ENCODE data around the gene TOR4A. TPM values are rescaled to one million over a fixed set of nuclear protein-coding genes. Genes with fewer than 3 reads are reported as not detected.
"Not testable (repeated sequence)": the region's sequence is repeated elsewhere in the genome, so short reads cannot be mapped to it uniquely, and the experiment has no call there.

TOR4A gene
- polyA plus RNA-seq, 3 donors = 5.8 to 8.1 (median 7.3) TPM

DNA sequence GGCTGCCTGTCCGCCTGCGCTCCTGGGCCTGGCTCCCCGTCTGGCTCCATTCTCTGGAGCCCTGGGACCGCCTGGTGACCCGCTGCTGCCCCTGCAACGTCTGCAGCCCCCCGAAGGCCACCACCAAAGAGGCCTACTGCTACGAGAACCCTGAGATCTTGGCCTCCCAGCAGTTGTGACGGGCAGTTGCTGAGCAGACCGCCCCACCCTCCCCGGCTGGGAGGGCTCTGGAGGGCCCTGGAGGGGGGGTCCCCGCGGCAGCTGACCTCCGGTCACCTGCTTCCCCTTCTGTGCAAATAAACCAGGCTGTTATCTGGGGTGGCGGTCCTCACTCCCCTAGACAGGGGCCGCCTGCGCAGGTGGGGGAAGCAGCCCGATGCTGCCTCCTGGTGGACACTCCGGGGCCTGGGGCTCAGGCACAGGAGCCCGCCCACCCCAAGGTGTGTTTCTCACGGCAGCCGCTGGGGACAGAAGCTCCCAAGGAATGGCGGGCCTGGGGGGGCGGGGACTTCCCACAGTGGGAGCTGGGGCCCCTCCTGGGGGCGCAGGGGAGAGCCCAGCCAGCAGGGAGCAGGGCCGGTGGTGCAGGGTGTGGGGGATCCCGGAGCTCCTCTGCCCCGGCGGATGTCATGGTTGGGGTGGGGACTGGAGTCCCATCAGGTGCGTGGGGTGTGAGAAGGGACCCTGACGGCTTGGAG lies 41.1 kb upstream of the TOR4A start:
- peak; percentile 82 for DNase-seq

DNA sequence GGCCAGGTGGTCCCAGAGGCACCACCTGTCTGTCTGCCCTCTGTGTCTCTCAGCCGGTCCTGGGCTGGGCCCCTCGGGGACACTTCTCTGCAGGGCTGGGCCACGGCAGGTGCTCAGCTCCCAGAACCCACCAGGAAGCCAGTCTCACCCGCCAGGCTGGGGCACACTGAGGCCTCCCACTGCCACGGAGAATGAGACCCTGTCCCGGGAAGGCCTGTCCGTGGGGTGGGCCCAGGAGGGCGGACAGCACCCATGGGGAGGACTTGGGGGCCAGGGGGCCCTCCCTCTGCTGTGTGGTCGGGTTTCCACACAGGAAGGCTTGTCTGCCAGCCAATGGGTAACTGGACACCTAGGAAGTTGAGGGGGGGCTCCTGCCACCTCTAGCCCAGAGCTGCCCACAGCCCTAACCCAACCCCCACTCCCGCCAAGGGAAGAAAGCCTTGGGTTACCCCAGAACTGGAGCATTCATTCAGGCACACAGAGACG lies 40.5 kb upstream of the TOR4A start:
- no peak for DNase-seq

DNA sequence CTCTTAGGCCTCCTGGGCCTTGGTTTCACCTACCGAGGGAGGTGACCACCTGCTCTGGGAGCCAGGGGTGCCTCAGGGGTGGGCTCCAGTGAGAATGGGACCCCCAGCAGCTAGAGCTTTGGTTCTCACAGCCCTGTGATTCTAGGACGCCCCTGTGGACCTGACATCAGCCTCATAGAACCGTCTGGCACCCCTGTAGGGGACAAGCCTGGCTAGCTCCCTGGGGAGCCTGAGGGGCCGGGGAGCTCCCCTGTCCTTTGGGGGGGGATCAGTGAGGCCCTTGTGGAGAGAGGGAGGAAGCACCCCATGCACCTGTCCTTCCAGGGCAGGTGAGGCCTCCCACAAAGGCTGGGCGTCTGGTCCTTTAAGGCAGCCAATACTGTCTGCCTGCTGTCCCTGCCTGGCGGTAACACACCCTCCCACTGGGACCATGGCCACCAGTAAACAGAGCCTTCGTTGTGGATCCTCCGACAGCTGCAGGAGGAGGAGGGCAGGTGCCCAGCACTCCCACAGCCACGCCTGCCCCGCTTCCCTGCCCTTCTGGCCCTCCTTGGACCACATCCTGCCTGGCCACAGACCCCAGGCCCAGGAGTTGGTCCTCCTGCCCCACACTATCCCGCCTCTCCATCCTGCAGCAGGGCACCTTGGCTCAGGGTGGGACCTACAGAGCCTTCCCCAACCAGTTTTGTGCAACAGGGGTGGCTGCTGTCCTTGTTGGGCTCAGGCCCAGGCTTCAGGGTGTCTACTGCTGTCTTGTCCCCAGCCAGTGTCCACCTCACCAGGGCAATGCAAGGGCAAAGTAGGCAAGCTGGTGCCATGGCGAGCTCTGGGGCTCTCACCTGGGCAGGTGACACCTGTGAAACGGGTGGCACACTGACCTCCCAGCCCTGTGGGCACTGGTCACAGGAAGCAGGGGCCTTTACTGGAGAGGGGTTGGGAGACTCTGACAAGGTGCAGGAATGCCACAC lies 39.5 kb upstream of the TOR4A start:
- DNase-seq = no peak

DNA sequence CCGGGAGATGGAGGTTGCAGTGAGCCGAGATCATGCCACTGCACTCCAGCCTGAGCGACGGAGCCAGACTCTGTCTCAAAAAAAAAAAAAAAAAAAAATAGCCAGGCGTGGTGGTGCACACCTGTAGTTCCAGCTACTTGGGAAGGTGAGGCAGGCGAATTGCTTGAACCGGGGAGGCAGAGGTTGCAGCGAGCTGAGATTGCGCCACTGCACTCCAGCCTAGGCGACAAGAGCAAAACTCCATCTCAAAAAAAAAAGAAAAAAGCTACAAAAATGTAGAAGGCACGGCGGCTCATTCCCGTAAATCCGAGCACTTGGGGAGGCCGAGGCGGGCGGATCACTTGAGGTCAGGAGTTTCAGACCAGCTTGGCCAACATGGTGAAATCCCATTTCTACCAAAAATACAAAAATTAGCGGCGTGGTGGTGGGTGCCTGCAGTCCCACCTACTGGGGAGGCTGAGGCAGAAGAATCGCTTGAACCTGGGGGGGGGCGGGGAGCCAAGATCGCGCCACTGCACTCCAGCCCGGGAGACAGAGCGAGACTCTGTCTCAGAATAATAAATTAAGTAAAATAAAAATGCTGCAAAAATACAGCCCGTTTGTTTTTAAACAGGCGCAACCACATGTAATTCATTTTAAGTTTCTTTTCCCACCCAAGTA lies 37.9 kb upstream of the TOR4A start:
- not testable (repeated sequence) for DNase-seq

DNA sequence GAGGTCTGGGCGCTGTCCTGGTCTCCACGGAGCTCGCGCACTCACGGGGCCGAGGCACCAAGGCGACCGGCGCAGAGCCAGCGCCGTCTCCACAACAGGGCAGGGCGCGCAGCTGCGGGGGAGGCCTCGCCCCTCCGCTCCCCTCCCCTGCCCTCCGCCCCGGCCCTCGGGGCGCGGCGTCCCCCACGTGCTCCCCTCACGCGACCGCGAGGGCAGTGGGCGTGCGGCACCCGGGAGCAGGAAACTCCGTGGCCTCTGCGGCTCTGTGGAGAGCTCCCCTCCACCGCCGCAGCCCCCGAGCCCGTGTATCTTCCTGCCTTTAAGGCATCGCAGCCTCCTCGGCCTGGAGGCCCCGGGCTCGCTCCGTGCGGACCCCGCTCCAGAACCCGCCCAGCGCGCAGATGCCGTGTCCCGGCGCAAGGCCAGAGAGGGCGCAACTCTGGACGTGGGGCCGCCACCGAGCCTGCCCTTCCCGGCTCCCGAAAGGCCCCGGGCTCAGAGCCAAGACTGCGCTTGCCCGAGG lies 37.1 kb upstream of the TOR4A start:
- peak; percentile 76 for DNase-seq

DNA sequence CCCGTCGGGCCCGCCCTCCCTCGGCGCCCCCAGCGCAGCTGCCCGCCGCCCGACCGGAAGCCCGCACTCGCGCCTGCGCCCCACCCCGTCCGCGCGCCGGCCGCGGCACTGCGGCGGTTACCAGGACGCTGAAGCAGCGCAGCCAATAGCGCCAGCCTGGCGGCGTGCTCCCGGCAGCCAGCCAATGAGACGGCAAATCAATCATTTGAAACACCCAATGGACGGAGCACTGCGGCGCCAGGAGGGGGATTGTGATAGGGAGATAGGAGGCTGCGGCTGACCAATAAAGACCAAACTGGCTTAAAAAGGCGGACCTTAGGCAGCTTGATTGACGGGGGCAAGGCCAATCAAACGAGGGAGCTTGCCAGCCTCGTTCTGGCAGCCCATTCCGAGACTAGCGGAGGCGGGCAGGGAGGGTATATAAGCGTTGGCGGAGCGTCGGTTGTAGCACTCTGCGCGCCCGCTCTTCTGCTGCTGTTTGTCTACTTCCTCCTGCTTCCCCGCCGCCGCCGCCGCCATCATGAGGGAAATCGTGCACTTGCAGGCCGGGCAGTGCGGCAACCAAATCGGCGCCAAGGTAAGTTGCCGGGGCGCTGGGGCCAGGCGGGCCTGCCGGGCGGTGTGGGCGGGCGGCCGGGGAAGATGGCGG lies 36.6 kb upstream of the TOR4A start, which contains the start of gene TUBB4B:
TSS of gene TUBB4B (plus strand) at position 447 of the 649 bp plus-strand sequence. CDS start at position 521, 74 bp downstream.
- peak; percentile 100 for DNase-seq

DNA sequence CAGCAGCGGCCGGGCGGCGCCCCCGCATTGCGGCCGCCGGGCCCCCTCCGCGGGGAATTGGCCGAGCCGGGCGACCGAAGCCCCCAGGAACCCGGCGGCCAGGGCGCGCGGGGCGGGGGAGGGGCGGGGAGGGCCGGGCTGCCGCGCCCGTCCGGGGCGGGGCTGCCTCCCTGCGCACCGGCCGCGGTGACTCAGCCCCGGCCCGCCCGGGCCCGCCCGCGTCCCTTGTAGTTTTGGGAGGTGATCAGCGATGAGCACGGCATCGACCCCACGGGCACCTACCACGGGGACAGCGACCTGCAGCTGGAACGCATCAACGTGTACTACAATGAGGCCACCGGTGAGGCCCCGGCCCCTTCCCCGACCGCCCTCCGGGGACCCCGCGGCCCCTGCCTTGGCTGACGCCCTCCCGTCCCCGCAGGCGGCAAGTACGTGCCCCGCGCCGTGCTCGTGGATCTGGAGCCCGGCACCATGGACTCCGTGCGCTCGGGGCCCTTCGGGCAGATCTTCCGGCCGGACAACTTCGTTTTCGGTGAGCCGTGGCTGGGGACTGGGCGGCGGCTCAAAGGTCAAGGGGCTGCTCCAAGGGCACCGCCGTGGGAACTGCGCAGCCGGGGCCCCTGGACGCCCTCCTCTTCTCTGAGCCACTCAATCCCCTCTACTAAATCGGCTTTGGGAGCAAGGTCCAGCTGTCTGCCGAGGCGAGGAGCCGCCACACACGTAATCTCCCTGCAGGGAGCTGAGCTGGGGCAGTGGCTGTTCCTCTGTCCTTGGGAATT lies 35.8 kb upstream of the TOR4A start:
- no peak for DNase-seq

DNA sequence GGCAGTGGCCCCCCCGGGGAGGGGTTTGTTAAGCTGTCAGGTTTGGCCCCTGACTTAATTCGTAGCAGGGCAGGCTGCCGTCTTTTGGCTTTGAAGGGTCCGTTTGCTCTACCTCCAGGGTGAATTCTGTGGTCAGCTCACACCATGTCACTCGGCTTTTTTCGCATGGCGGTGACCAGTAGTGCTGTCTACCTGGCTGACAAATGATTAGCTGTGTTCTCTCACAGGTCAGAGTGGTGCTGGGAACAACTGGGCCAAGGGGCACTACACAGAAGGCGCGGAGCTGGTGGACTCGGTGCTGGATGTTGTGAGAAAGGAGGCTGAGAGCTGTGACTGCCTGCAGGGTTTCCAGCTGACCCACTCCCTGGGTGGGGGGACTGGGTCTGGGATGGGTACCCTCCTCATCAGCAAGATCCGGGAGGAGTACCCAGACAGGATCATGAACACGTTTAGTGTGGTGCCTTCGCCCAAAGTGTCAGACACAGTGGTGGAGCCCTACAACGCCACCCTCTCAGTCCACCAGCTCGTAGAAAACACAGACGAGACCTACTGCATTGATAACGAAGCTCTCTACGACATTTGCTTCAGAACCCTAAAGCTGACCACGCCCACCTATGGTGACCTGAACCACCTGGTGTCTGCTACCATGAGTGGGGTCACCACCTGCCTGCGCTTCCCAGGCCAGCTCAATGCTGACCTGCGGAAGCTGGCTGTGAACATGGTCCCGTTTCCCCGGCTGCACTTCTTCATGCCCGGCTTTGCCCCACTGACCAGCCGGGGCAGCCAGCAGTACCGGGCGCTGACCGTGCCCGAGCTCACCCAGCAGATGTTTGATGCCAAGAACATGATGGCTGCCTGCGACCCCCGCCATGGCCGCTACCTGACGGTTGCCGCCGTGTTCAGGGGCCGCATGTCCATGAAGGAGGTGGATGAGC lies 35.0 kb upstream of the TOR4A start:
- DNase-seq = no peak

DNA sequence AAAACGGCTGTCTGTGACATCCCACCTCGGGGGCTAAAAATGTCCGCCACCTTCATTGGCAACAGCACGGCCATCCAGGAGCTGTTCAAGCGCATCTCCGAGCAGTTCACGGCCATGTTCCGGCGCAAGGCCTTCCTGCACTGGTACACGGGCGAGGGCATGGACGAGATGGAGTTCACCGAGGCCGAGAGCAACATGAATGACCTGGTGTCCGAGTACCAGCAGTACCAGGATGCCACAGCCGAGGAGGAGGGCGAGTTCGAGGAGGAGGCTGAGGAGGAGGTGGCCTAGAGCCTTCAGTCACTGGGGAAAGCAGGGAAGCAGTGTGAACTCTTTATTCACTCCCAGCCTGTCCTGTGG lies 34.3 kb upstream of the TOR4A start:
- DNase-seq = not testable (repeated sequence)

DNA sequence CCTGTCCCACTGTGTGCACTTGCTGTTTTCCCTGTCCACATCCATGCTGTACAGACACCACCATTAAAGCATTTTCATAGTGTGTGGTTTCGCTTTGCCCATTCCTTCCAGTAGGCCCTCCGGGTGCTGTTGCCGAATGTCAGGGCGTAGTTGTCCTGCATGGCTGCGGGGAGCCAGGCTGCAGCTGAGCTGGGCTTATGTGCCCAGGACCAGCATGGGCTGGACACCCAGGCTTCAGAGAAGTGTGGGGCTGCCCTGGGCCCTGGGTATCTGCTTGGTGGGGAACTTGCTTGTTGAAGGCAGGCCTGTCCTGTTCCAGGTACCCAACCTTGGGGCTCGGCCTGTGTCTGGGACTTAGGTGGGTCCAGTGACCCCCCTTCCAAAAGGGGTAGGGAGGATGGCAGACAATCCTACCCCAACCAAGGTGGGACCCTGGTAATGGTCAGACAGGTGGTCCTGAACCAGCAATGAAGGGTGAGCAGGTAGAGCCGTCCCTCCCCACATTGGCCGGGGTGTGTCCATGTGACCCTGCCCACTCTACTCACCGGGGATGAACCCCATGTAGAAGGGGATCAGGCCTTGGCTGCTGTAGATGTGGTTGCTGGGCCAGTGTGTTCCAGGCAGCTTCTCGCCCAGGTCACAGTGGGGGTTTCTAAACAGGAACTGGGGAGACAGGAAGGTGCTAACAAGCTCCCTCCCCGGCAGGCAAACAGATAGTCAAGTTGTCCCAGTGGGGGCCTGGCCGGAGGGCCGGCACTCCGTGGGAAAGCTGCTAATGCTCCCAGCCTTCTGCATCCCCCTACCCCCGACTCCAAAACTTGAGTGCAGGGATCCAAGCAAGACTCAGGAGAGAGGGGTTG lies 33.7 kb upstream of the TOR4A start:
- no peak for DNase-seq

DNA sequence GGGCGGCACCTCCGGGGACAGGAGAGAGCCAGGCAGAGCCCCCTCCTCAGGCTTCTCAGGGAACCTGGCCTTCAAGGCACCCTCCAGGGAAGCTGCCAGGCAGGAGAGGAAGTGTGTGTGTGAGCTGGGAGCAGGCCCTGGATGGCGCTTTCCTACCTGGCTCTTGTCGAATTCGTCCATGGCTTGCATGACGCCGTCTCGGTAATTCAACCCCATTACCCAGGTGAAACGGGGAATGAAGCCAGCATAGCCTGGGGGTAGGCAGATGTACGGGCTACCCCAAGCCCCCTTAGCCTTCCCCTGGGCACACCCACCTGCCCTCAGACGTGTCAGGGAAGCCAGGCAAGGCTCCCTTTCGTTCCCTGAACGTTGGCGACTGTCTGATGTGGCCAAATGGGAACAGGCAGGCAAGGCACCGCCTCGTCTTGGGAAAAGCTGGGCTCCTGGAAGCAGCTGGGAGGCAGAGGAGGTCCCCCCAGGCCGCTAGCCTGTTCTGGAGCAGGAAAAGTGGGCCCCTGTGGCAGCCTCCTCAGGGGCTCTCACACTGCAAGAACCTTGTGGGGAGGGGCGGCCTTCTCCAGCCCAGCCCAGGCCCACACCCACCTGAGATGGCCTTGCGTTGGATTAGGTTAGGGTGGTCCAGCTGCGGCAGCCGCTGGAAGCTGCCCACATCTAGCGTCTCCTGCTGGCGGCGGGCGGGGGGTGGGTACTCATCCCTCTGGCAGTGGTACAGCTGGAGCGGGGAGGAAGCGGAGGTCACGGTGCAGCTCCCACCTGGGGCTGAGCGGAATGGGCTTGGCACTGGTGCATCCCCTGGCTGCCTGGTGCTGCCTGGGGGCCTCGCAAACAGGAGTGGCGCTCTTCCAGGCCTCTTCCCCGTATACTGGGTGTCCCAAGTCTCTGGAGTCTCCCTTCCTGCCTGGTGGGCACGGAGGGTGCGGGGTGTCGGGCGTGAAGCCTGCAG lies 32.8 kb upstream of the TOR4A start:
- DNase-seq = no peak

DNA sequence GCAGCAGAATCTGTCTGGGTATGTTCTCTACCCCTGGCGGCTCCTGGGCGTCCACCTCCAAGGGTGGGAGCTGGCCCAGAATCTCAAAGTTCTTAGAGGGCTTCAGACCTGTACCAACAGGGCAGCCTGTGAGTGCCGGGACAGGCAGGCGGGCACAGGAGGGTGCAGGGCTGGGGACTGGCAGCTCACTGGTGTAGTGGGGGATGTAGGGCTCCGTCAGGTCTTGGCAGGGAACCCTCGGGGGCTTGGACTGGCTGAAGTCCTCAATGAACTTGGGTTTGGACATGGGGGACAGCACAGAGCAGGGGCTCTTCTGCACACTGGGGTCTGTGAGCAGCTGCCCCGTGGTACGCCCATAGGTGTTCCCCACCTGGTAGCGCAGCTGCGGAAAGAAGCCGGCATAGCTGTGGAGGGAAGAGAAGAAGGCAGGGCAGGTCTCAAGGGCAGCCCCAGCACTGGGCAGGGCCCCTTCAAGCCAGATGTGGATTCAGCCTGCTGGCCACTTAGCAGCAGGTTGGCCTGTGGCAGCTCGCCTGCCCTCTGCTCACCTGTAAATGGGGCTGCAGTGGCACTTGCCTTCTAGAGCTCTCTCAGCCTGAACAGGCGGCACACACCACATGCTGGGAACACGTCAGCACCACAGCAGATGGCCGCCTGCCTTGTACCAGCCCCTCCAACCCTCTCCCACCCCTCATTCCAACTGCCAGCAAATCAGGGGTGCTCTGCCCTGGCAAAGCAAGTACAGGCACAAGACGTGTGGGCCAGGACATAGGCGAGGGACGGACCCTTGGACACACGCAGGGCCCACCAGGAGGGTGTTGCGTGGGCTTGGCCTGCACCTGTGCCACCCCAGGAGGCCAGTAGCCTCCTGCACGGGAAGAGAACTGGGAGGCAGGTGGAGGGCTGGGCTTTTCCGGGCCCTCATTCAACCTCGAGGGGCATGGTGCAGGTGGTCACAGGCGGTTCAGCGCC lies 31.8 kb upstream of the TOR4A start:
- no peak for DNase-seq

DNA sequence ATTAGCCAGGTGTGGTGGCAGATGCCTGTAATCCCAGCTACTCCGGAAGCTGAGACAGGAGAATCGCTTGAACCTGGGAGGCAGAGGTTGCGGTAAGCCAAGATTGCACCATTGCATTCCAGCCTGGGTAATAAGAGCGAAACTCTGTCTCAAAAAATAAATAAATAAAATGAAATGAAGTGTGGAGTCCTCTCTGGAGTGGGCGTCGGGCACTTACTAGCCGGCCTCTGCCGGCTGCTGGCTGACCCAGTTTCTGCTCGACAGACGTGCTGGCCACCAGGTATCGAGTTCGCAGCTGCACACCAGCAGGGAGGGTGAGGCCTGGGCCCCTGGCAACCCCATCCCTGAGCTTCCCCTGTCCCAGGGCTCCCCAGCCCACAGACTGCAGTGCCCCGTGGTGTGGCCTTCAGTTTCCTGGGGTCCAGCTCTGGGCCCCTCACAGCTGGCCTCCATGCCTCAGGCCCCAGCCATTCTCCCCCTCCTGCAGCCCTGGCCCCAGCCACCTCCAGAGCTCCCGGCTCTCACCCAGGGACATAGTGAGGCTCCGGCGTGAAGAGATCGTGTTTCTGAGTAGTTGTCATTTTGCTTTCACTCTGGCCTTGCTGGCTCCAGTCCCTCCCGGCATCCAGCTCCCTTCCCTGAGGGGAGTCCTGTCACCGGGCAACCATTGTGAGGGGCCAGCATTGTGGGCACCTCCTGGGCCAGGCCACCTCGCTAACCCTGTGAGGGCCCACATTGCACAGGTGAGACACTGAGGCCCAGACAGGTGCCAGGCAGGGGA lies 30.2 kb upstream of the TOR4A start:
- no peak for DNase-seq

DNA sequence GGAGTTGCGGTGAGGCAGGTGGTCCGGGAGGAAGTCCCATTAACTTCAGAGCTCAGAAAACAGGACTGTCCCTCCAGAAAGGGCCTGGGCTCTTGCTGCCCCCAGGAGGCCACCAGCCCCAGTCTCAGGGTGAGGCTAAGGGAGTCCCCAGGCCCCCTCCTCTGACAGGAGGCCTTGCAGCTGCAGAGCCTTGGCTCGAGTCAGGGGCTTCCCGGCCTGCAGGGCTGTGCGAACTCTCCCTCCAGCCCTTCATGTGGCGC lies 29.7 kb upstream of the TOR4A start:
- no peak for DNase-seq
